Activated T-cell treated with anti-CD3 and anti-CD28 coated beads, Interleukin-2, amount 50 U/mL, for 24 hours (primary cell): Measurements from ENCODE around the gene C1orf74.

Source experiments
- DNase-seq: peaks from one replicate; pipeline ENCODE4 v3.0.0-alpha.2; 2020
- H3K27ac Mint-ChIP-seq: 2 replicates; pipeline ENCODE4 v1.8.0; 2020; ENCODE audit warnings: mild to moderate bottlenecking, mixed read lengths
- H3K27me3 Mint-ChIP-seq: 2 replicates; pipeline ENCODE4 v1.8.0; 2020; ENCODE audit warnings: mixed read lengths
- H3K36me3 Mint-ChIP-seq: 2 replicates; pipeline ENCODE4 v1.8.0; 2020; ENCODE audit warnings: low read depth, mixed read lengths
- H3K4me1 Mint-ChIP-seq: 2 replicates; pipeline ENCODE4 v1.8.0; 2020; ENCODE audit warnings: low read depth, mixed read lengths
- H3K4me3 Mint-ChIP-seq: 2 replicates; pipeline ENCODE4 v1.8.0; 2020; ENCODE audit warnings: mild to moderate bottlenecking, moderate library complexity, mixed read lengths
- H3K9me3 Mint-ChIP-seq: 2 replicates; pipeline ENCODE4 v1.8.0; 2020; ENCODE audit warnings: mixed read lengths

The C1orf74 gene

GRCh38 chr1:209732725-209733124 lies 51.6 kb downstream of the C1orf74 start:
- H3K4me3 Mint-ChIP-seq, result no peak overlapping the region
- DNase-seq, result no peak
- no peaks in the 10 kb centered on the region for H3K36me3 Mint-ChIP-seq
- H3K4me1 Mint-ChIP-seq, result peaks cover 46% of the 10 kb centered on the region
- no peaks in the 10 kb centered on the region for H3K9me3 Mint-ChIP-seq
- H3K27me3 Mint-ChIP-seq, result no peaks in the 10 kb centered on the region
- H3K27ac Mint-ChIP-seq, result no peak overlapping the region

- H3K27me3 Mint-ChIP-seq, result no peaks in the 10 kb centered on the region
- no peak overlapping the region for H3K27ac Mint-ChIP-seq
- no peaks in the 10 kb centered on the region for H3K36me3 Mint-ChIP-seq
- no peak for DNase-seq
- no peaks in the 10 kb centered on the region for H3K9me3 Mint-ChIP-seq
- H3K4me3 Mint-ChIP-seq, result no peak overlapping the region
- H3K4me1 Mint-ChIP-seq, result peaks cover 46% of the 10 kb centered on the region
Measured at GRCh38 chr1:209729436-209729835, 54.9 kb downstream of the C1orf74 start.
